Uterus (tissue), 4 donors: Measurements from ENCODE around the gene KCNG2. TPM values are rescaled to one million over a fixed set of nuclear protein-coding genes. Genes with fewer than 3 reads are reported as not detected.

Source experiments
- DNase-seq, 2 donors: peaks; one replicate each; pipeline ENCODE4 v3.0.0-alpha.2; 2019 to 2020
- H3K27ac ChIP-seq, 2 donors: fragments of 200-600 bp; sonication (generic); 1 replicate in 1 of 2; 2 replicates in 1 of 2; pipeline ENCODE4 v1.5.1; 2016 to 2018
- H3K27me3 ChIP-seq, 2 donors: fragments of 200-600 bp; sonication (generic); one replicate each; pipeline ENCODE4 v1.5.1; 2018 to 2019; ENCODE audit warnings: control low read depth in 1 of 2
- H3K36me3 ChIP-seq, 2 donors: fragments of 200-600 bp; sonication (generic); one replicate each; pipeline ENCODE4 v1.5.1; 2019; ENCODE audit warnings: control low read depth in 1 of 2
- H3K4me1 ChIP-seq, 2 donors: fragments of 200-600 bp; sonication (generic); one replicate each; pipeline ENCODE4 v1.5.1; 2018 to 2019; ENCODE audit warnings: control low read depth in 1 of 2
- H3K4me3 ChIP-seq, 2 donors: fragments of 200-600 bp; sonication (generic); 1 replicate in 1 of 2; 2 replicates in 1 of 2; pipeline ENCODE4 v1.5.1; 2018 to 2019; ENCODE audit warnings: mild to moderate bottlenecking in 1 of 2
- H3K9me3 ChIP-seq, 2 donors: fragments of 200-600 bp; sonication (generic); one replicate each; pipeline ENCODE4 v1.5.1; 2019; ENCODE audit warnings: control low read depth in 1 of 2
- POLR2A ChIP-seq, 2 donors: fragments of 450-650 bp; IDR thresholded peaks; one replicate each; pipeline ENCODE4 v1.6.1; 2016; ENCODE audit warnings: antibody characterized with exemption in 2 of 2, mild to moderate bottlenecking in 1 of 2, moderate library complexity in 1 of 2
- intact Hi-C: fragments of 100-400 bp; cut with DNase I; formaldehyde crosslinking; loops from one replicate; pipeline ENCODE4 v1.15.1; 2023; ENCODE audit warnings: low total_unique reads
- total RNA-seq, 4 donors: library from RNA; depleted of rRNA in 3 of 4; stranded (reverse); fragments of >200 nt in 3 of 4; gene quantifications; one replicate each; pipeline versions ENCODE4 v1.1.0 to v1.2.4, GENCODE V29; 2014 to 2023
- TF ChIP-seq, protein P1 (sequence below), 4 experiments: fragments of 200-600 bp in 2 of 4; fragments of 450-650 bp in 2 of 4; sonication (generic) in 2 of 4; IDR thresholded peaks; one replicate each; pipeline ENCODE4 v1.5.1; 2016 to 2019; ENCODE audit warnings: antibody characterized with exemption in 4 of 4, mild to moderate bottlenecking in 2 of 4, moderate library complexity in 1 of 4
- donor health status: DM: yes; HTN: yes; CAD: no.

The KCNG2 gene
- total RNA-seq, 4 donors from 2014 or later = 0.59 TPM; not detected in 3

- intact Hi-C loops = no loop called here
- H3K4me1 ChIP-seq = no peaks in the 10 kb centered on the region
- no peak for DNase-seq
- no peaks in the 10 kb centered on the region for H3K27me3 ChIP-seq
- TF ChIP-seq, protein P1, sequence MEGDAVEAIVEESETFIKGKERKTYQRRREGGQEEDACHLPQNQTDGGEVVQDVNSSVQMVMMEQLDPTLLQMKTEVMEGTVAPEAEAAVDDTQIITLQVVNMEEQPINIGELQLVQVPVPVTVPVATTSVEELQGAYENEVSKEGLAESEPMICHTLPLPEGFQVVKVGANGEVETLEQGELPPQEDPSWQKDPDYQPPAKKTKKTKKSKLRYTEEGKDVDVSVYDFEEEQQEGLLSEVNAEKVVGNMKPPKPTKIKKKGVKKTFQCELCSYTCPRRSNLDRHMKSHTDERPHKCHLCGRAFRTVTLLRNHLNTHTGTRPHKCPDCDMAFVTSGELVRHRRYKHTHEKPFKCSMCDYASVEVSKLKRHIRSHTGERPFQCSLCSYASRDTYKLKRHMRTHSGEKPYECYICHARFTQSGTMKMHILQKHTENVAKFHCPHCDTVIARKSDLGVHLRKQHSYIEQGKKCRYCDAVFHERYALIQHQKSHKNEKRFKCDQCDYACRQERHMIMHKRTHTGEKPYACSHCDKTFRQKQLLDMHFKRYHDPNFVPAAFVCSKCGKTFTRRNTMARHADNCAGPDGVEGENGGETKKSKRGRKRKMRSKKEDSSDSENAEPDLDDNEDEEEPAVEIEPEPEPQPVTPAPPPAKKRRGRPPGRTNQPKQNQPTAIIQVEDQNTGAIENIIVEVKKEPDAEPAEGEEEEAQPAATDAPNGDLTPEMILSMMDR (IDR thresholded peaks at IDR 0.05) = no peak
- TF ChIP-seq POLR2A (IDR thresholded peaks at IDR 0.05) = no peak
- no peaks in the 10 kb centered on the region for H3K9me3 ChIP-seq
- no peaks in the 10 kb centered on the region for H3K36me3 ChIP-seq
- H3K27ac ChIP-seq = no peak overlapping the region
- H3K4me3 ChIP-seq = no peak overlapping the region
These were observed 50.0 kb downstream of the KCNG2 start for GRCh38 chr18:79847606-79848293.

- Histone ChIP-seq H3K27ac (no peak overlapping the region), H3K27me3 (no peaks in the 10 kb centered on the region), H3K4me3 (no peak overlapping the region), H3K4me1 (no peaks in the 10 kb centered on the region), H3K9me3 (no peaks in the 10 kb centered on the region), H3K36me3 (no peaks in the 10 kb centered on the region)
- no peak for DNase-seq
- TF ChIP-seq POLR2A (IDR thresholded peaks at IDR 0.05) = no peak
- TF ChIP-seq, protein P1 (IDR thresholded peaks at IDR 0.05) = no peak
- intact Hi-C loops = no loop called here
These were observed 50.5 kb downstream of the KCNG2 start for GRCh38 chr18:79848294-79848578.

- DNase-seq = no peak
- Histone ChIP-seq H3K27me3 (no peaks in the 10 kb centered on the region), H3K4me3 (no peak overlapping the region), H3K27ac (no peak overlapping the region), H3K4me1 (no peaks in the 10 kb centered on the region), H3K9me3 (no peaks in the 10 kb centered on the region), H3K36me3 (no peaks in the 10 kb centered on the region)
- intact Hi-C loops = no loop called here
- TF ChIP-seq, protein P1 (IDR thresholded peaks at IDR 0.05) = no peak
- no peak for TF ChIP-seq POLR2A (IDR thresholded peaks at IDR 0.05)
These were observed 51.0 kb downstream of the KCNG2 start for GRCh38 chr18:79848579-79849327.

- Histone ChIP-seq H3K4me1 (no peaks in the 10 kb centered on the region), H3K27me3 (no peaks in the 10 kb centered on the region), H3K27ac (no peak overlapping the region), H3K36me3 (no peaks in the 10 kb centered on the region), H3K4me3 (no peak overlapping the region), H3K9me3 (no peaks in the 10 kb centered on the region)
- intact Hi-C loops = no loop called here
- DNase-seq = no peak
- TF ChIP-seq POLR2A (IDR thresholded peaks at IDR 0.05) = no peak
- TF ChIP-seq, protein P1 (IDR thresholded peaks at IDR 0.05) = no peak
These were observed 51.8 kb downstream of the KCNG2 start for GRCh38 chr18:79849328-79850207.
